NCI-H774 (cell line): ENCODE data around the gene SFTPB.
"Not testable (repeated sequence)": the region's sequence is repeated elsewhere in the genome, so short reads cannot be mapped to it uniquely, and the experiment has no call there.

Experiments used
- DNase-seq: peaks from one replicate; lab custom pipeline; 2025; lab: John Stamatoyannopoulos, UW

SFTPB gene

DNA sequence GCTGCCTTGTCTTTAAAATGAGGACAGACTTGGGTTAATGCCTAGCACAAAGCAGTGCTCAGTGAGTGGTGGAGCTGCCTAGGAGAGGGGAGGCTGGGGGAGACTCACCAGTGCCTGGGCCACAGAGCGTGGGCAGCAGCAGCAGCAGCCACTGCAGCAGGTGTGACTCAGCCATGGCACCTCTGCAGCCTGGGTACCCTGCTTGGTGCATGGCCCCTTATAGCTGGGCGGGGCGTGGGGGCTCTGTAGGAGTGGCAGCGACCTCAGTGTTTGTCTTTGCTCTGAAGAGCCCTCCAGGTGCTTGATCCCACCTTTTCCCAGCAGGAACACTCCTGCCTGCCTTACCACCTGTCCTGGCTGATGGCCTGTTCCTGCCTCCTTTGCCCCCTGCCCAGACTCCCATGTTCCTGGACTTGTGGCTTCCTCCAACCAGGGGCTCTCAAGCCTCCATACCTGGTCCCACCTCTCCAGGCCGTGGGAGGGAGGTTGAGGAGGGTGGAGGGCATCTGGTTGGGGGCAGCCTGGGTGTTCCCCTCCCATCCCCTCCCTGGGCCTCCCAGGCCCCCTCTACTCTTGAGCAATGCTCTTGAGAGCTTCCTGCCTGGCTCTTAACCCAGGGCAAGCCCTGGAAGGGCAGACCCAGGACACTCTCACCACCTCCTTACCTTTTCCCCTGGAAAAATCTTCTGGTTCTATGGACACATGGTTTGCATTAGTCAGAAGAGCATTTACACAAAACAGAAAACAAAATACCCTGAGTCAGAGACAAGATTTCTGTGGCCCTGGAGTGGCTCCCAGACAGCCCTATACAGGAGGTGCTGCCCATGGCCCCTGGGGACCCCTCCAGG lies at the start of gene SFTPB:
Gene SFTPB, minus strand, starts transcription at position 191 of the 848 bp plus-strand sequence. Its CDS starts 16 bp downstream, at position 175.
- peak; percentile 36 for DNase-seq

DNA sequence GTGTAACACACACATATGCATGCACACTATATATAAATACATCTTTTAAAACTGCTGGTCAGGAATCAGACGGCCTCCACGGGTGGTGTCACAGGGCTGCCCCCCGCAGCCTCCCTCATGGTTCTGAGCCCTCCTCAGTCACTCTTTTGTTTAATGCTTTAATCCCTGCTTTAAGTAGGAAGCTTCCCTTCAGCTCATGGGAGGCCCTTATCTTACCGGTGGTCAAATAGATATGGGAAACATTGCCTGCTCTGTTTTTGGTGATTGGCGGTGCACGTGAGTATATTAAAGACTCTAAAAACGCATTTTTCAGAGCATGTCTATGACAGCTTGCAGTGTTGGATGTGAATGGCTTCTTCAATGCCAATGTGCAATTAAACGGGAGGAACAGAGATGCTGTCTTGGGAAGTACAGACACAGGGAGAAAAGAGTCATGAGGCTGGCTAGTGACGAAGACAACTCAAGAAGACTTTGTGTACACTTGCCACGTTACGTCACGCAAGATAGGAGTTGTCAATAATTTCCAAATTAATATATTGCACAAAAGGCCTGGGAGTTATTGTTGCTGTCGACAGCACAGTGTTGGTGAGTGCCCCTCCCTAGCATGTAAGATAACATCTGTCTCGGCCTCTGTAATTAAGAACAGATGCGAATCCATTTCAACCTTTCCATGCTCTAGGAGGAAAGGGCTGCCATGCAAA lies 49.5 kb upstream of the SFTPB start:
- no peak for DNase-seq

DNA sequence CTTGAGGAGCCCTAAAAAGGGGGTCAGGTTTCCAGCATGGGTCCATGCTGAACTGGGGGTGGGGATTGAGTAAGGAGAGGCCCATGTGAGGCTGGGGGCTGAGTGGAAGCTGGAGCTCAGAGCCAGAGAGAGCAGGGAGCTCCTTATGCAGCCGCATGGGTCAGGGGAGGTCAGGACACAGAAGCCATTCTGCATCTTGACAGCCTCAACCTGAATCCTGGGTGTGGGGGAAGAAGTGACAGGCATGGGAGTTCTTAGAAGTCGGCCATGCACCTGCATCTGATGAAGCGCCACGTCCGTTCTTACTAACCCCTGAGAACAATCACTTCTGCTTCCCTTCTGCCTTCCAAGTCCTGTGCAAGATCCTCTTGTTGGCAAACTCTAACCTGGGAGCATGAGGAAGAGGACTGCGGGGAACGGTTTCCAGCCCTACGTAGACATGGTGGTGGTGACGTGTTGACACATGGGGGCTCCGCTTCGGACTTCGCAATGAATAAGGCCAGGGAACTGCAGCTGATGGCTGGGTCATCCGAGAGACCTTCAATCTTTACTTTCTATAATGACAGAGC lies 48.4 kb upstream of the SFTPB start:
- no peak for DNase-seq

DNA sequence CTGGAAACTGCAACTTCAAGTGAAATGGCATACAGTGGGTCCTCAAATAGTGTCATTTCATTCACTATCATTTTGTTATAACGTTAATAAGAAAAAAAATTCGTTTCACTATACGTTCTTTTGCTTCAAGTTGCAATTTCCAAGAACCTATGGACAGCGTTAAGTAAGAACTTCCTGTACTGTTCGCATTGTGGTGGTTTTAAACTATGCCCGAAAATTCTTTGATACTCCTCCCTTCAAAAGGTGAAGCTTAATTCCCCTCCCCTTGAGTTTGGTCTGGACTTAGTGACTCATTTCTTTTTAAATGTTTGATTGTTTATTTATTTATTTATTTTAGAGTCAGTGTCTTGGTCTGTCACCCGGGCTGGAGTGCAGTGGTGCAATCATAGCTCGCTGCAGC lies 46.8 kb upstream of the SFTPB start:
- DNase-seq: no peak

DNA sequence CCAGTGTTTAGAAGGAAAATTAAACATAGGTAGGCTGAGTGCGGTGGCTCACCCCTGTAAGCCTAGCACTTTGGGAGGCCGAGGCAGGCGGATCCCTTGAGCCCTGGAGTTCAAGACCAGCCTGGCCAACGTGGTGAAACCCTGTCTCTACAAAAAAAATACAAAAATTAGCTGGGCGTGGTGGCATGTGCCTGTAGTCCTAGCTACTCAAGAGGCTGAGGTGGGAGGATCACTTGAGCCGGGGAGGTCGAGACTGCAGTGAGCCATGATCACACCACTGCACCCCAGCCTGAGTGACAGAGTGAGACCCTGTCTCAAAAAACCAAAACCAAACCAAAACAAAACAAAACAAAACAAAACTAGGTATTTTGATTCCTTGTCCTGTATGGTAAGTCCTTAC lies 46.4 kb upstream of the SFTPB start:
- DNase-seq: not testable (repeated sequence)

DNA sequence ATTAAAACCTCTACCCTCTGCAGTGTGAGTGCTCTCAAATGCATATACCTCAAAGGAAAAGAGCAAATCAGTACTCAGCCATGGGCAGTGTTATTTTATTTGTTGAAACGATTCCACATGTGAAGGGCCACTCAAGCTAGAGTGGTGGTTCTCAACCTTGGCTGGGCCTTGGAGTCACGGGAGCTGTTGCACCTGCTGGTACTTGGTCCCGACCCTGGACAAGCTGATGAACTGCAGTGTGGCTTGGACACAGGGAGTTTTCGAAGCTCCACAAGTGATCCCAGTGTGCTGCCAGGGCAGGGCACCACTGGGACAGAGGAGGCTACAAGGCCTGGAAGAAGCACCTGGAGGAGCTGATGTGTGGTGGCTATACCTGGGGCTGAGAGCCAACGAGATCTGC lies 45.8 kb upstream of the SFTPB start:
- DNase-seq: peak; percentile 24

DNA sequence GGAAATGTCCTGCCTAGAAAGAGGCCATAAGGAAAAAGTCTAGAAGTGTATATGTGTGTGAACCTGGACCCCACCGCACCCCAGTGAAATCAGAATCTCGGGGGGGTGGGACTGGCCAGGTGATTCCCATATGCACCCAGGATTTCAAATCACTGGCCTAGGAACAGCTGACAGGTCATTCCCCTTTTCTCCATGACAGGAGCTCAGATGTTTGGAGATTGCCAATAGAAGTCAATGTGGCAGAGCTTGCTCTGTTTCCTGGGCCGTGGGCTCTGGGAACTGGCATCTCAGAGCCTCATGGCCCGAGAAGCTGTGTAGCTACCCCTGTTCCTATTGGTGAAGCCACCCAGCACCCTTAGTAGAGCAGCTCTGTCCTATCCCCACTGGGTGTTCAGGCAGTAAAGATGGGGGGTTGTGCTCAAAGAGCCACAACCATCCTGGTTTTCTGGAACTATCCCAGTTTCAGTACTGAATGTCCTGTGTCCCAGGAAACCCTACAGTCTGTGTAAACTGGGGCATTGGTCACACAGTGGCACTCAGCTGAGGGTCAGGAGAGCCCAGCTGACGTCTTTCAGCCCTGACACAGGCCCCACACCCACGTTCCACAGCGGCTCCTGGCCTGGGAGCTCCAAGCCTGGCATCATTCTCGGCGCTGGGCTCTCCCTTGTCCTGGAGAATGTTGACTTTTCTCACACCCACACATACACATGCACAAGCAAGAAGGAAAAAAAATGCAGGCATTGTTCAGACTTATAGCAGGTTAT lies 45.0 kb upstream of the SFTPB start:
- no peak for DNase-seq

DNA sequence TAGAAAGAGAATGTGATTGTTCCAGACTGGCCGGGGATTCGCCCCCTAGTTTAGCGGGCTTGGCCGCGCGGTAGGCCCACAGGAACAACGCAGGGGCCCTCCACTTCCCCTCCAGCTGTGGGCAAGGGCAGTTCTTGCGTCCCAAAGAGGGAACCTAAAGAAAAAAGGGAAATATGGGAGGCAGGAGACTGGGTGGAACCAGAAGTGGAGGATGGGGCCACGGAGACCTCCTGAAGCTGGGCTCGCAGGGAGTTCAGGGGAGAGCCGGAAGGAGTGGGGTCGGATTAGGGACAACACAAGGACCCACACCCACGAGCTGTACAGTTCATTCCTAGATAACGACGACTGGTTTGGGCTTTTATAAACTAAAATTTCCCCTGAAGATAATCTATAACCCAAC lies 44.3 kb upstream of the SFTPB start:
- DNase-seq: no peak

DNA sequence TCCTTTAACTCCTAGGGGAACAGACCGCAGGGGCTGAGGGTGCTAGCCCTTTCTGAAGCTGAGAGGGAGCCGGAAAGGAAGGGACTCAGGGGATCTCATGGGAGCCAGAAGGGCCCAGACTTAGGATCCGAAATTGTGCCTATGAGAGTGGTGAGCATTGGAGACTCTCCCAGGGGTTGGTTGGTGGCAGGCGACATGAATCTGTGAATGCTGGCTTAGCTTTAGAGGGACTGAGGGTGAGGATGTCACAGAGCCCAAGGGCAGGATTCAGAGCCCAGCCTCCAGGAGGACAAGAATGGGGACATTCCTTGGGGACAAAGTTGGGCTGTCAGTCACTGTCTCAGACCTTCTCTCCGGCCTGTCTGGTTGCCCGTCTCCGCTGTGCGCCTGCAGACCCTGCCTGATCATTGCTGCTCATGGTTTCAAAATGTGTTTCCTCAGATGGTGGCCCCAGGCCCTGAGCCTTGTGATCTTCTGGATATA lies 43.6 kb upstream of the SFTPB start:
- no peak for DNase-seq

DNA sequence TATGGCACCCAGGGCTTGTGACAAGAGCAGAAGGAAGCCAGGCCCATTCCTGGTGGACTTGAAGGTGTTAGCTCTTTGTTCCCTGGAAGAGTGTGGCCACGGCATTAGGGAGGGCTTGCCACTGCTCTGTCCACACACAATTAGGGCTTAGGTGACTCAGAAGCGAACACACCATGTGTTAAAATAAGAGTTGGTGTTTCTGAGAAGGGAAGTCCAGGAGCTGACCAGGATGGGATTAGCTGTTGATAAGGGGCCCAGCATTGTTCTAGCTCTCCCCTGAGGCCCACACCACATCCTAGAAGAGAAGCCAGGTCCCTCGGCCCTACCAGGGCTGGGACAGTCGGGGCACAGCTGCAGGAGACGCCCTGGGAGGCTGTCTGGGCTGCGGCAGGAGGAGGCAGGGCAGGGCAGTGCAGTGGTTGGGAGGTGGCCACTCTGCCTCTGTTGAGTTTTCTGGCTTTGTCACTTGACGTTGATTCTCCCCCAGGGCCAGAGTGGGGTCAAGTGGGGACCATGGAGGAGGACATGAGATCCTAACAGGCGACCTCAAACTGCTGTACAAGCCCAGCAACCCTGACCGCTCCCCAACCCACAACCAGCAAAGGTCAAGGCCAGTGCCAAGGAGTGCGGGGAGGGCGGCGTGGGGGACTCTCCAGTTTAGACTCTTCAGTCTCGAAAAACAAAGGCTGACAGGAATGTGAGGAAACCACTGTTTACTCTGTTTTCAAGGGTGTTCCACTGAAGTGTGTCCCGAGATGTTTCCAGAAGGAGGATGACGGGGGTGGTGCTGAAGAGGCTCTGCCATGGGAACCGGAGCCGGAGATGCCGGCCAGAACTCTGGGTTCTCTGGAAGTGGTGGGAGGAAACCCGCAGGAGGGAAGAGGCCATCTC lies 42.9 kb upstream of the SFTPB start:
- DNase-seq: no peak

DNA sequence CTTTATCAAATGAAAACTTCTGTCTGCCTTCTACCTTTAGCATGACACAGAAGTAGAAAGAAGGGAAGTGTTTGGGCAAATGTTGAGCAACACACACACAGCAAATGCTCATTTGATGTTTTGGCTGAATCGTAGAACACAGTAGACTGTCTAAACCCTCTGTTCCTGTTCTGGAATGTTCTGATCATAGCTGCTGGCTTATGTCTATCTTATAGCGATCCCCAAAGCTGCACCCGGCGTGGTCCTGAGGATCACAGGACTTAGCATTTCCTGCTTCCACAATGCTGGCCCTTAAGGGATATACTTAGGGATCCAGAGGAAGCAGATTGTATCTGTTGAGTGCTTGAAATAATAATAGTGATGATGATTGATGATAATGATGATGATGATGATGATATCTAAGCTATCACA lies 41.4 kb upstream of the SFTPB start:
- DNase-seq: no peak

DNA sequence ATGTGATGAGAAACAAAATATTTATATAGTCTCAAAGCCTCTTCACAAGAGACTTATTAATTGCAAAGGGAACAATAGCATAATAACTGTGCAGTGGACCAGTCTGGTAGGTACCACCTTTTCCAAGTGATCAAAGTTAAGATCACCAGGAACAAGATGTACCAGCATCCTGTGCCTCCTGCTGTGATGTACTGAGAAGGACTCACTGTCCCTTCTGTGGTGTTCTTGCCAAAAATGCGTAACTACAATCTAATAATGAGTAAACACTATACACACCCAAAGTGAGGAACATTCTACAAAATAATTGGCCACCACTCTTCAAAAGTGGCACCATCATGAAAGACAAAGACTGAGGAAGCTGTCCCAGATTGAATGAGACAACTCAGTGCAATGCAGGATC lies 40.6 kb upstream of the SFTPB start:
- no peak for DNase-seq

DNA sequence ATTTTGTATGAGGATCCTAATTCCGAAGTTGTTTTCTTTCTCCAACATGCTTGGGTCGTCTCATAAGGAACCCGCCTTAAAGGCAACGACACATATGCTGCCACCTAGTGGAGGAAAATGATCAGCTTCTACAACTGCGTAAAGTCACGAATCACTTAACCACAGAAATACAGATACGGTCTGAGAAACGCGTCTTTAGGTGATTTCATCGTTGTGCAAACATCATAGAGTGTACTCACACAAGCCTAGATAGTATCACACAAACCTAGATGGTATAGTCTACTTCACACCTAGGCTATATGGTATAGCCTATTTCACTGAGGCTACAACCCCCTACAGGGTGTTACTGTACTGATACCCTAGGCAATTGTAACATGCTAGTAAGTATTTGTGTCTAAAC lies 39.3 kb upstream of the SFTPB start:
- DNase-seq: peak; percentile 73

DNA sequence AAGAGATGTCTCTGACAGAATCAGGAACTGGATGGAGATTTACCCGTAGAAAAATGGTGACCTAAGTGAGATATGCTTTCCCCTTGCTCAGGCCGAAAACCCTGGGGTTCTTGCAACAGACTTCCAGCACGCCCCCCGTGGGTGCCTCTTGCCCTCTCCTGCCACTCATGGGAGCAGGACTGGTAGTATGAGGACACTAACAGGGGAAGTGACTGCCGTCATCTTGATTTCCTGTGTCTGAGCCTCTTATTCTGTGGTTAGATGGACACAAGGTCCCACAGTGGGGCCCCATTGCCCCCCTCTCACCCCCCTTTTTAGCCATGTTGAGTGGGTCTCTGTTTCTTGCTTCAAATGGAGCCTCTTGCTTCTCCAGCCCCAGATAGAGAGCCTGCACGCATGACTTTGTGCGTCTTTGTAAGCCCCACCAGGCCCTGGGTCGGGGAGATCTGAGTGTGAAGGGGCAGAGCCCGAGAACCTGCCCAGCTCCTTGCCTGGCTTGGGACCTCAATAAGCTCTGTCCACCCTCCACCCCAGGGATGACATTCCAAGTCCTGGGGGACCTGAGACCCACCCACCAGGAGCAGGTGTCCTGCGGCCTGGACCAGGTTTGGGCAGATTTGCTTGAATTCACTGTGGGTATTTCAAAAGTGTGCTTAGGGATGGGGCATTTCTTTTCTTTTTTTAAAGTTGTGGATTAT lies 38.7 kb upstream of the SFTPB start:
- DNase-seq: no peak

DNA sequence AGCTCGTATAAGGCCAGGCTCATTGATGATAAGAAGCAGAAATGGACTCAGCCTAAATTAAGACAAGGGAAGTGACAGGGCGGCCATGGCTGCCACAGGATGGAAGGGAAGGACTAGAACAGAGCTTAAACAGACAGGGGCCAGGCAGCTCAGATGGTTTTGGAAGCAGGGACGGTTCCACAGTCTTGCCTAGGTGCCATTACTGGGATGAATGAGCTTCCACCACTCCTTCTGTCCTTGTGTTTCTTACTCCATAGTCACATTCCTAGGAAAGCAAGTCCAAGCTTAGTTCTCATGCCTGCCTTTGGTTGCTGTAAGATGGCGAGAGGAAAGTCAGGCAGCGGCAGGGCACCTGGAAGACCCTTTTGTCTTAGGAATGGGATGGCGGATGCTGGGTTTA lies 38.1 kb upstream of the SFTPB start:
- DNase-seq: no peak

DNA sequence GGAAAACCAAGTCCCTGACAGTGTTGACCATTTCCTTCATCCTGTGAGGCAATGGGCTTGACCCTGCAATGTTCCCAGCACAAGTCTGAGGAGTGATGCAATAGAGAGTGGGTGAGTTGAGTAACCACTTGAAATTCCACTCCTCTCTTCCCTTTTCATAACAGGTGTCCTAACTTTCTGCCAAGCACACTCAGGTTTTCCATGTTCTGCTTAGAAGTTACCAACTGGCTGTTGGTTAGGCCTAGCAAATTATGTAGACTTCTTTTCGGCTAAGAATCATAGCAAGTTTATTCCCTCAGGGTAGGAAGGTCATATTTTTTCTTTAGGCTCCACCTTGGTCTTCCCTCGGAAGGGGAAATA lies 37.7 kb upstream of the SFTPB start:
- DNase-seq: no peak

DNA sequence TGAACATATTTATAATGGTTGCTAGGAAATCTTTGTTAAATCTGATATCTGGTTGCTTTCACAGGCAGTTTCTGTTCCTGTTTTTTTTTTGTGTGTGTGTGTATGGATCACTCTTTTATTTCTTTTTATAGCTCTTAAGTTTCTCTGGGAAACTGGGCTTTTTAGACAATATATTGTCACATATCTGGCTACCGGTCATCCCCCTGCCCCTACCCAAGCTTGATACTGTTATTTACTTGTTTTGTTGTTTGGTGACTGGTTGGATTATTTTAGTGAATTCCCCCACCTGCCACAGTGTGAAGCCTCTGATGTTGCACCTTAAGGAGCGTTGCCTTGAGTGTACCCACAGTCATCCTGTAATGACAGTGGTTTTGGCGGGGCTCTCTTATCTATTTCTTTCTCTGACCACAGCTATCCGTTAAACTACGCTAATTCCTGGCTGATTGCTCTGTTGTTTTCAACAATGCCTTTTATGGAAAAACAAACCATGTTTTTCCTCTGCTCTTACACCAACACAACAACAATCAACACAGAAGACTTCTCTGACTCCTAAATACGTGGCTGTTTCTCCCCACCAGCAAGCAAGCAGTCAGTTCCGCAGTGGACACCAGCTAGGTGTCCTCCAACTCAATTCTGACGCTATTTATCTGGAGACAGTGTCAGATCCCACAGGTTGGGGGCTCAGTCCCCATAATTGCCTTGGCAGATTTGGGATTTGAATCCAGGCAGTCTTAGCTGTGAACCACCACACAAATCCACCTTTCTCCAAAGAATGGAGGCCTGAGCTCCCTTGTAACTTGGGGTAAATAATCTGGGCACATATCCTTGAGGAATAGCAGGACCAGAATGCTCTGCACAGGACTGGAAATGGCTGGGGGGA lies 37.0 kb upstream of the SFTPB start:
- DNase-seq: no peak

DNA sequence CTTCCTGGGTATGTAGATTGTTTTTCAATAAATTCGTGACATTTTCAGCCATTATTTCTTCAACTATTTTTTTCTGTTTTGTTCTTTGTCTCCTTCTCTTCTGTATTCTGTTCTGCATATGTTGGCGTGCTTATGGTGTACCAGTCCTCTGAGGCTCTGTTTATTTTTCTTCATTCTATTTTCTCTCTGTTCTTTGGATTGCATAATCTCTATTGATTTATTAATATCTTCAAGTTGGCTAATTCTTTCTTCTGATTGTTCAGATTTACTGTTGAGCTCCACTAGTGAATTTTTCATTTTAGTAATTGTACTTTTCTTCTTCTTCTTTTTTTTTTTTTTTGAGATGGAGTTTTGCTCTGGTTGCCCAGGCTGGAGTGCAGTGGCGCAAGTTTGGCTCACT lies 36.0 kb upstream of the SFTPB start:
- DNase-seq: no peak

DNA sequence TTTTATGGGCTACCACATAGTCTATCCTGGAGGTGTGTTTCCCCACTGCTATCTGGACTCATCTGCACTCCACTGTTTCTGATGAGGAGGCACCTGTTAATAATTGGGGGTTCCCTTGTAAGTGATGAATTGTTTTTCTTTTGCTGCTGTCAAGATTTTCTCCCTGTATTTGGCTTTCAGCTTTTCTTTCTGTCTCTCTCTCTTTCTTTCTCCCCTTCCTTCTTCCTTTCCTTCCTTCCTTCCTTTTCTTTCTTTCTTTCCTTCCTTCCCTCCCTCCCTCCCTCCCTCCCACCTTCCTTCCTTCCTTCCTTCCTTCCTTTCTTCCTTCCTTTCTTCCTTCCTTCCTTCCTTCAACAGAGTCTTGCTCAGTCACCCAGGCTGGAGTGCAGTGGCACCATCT lies 35.3 kb upstream of the SFTPB start:
- no peak for DNase-seq

DNA sequence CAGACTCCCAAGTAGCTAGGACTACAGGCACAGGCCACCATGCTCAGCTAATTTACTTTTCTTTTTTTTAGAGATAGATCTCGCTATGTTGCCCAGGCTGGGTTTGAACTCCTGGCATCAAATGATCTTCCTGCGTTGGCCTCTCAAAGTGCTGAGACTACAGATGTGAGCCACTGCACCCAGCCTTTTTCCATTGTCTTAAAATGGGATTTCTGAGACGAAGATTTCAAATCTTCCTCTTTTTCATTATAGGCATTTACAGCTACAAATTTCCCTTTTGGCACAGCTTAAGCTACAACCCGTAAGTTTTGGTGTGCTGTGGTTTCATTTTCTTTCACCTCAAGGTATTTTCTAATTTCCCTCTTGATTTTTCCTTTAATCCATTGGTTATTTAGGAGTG lies 34.8 kb upstream of the SFTPB start:
- no peak for DNase-seq
